ENCODE data around the gene SH2D6. TPM values are rescaled to one million over a fixed set of nuclear protein-coding genes. Genes with fewer than 3 reads are reported as not detected.

SH2D6 gene
- total and polyA plus RNA-seq, 2 of the 8 experiments (the other 6 are each of a cell fraction or from before 2014, with no cell fraction given) = 0.42 TPM; not detected in 1

DNA sequence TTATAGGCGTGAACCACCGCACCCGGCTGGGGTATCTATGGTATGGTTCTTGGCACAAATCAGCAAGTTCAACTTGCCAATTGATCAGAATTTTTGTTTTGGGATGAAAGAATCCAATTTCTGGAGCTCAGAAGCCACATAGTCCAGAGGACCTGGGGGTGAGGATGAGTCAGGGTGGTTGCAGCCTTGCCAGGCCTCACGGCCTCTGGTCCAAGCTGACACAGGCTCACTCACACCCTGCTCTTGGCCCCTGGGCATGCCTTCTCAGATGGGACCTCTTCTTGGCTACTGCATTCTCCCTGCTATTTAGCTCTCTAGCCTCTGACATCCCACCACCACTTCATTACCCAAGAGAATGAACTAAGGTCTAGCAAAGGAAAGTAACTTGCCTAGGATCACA lies 24.7 kb upstream of the SH2D6 start (continued):
- TF ChIP-seq, protein P1, sequence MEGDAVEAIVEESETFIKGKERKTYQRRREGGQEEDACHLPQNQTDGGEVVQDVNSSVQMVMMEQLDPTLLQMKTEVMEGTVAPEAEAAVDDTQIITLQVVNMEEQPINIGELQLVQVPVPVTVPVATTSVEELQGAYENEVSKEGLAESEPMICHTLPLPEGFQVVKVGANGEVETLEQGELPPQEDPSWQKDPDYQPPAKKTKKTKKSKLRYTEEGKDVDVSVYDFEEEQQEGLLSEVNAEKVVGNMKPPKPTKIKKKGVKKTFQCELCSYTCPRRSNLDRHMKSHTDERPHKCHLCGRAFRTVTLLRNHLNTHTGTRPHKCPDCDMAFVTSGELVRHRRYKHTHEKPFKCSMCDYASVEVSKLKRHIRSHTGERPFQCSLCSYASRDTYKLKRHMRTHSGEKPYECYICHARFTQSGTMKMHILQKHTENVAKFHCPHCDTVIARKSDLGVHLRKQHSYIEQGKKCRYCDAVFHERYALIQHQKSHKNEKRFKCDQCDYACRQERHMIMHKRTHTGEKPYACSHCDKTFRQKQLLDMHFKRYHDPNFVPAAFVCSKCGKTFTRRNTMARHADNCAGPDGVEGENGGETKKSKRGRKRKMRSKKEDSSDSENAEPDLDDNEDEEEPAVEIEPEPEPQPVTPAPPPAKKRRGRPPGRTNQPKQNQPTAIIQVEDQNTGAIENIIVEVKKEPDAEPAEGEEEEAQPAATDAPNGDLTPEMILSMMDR (IDR thresholded peaks at IDR 0.05; ENCODE audit: control extremely low read depth in 1 of 3, insufficient read depth in 1 of 3, low read depth in 1 of 3, low read length in 3 of 3) = no peak

Data from H1 (cell line).